Ureter (tissue), 1 donor: Measurements from ENCODE around the gene PFKFB3. TPM values are rescaled to one million over a fixed set of nuclear protein-coding genes. Genes with fewer than 3 reads are reported as not detected.
A peak's percentile ranks its signal among the peaks of the same experiment; 100 is the strongest.
"Not testable (repeated sequence)": the region's sequence is repeated elsewhere in the genome, so short reads cannot be mapped to it uniquely, and the experiment has no call there.

Experiments used
- DNase-seq: peaks from one replicate; pipeline ENCODE4 v3.0.0-alpha.2; 2020; ENCODE audit warnings: low spot score
- total RNA-seq: library from RNA; stranded (reverse); gene quantifications from one replicate; pipeline ENCODE4 v1.2.4, GENCODE V29; 2023
- donor health status: DM: yes; HTN: yes; CAD: no.

The PFKFB3 gene
- total RNA-seq: 62.2 TPM

DNA sequence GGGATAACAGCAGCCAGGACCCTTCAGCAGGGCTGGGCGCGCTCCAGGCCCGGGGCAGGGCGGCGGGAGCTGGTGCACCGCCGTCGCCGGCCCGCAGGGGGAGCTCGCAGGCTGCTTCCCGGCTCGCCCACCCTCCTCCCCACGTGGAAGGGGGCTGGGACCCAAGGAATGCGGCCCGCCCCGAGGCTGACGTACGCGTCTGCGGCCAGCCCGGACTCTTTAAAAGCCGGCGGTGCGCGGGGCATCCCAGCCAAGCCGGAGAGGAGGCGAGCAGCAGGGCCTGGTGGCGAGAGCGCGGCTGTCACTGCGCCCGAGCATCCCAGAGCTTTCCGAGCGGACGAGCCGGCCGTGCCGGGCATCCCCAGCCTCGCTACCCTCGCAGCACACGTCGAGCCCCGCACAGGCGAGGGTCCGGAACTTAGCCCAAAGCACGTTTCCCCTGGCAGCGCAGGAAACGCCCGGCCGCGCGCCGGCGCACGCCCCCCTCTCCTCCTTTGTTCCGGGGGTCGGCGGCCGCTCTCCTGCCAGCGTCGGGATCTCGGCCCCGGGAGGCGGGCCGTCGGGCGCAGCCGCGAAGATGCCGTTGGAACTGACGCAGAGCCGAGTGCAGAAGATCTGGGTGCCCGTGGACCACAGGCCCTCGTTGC is at the start of gene PFKFB3:
TSS of gene PFKFB3 (plus strand) at position 249 of the 647 bp plus-strand sequence. CDS start at position 578, 329 bp downstream.
- DNase-seq: peak; percentile 96

GRCh38 chr10:6153845-6154244 is 48.9 kb upstream of the PFKFB3 start:
- DNase-seq: no peak

GRCh38 chr10:6154566-6154965 is 48.2 kb upstream of the PFKFB3 start:
- DNase-seq: no peak

GRCh38 chr10:6158276-6158675 is 44.5 kb upstream of the PFKFB3 start:
- no peak for DNase-seq

GRCh38 chr10:6161921-6162320 is 40.8 kb upstream of the PFKFB3 start:
- DNase-seq: no peak

- no peak for DNase-seq
Observed at GRCh38 chr10:6162589-6163356, 40.0 kb upstream of the PFKFB3 start.

- peak; percentile 91 for DNase-seq
Observed at GRCh38 chr10:6163364-6164270, 39.1 kb upstream of the PFKFB3 start.

DNA sequence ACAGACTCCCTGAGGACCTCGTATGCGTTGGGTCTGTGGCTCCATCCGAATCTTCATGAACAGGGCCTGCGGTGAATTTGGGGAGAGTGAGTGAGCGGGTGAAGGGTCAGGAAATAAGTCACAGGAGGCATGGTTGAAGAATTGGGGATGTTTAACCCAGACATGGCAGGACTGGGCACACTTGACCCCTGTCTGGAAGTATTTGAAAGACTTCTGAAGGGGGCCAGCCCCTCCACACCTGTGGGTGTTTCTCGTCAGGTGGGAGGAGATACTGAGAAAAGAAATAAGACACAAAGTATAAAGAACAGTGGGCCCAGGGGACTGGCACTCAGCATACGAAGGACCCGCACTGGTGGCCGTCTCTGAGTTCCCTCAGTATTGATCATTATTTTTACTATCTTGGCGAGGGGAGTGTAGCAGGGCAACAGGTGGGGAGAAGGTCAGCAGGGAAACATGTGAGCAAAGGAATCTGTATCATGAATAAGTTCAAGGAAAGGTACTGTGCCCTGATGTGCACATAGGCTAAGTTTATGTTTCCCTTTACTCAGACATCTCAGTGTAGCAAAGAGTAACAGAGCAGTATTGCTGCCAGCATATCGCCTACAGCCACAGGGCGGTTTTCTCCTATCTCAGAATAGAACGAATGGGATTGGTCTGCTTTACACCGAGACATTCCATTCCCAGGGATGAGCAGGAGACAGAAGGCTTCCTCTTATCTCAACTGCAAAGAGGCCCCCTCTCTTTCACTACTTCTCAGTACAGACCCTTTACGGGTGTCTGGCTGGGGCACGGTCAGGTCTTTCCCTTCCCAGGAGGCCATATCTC is 38.2 kb upstream of the PFKFB3 start:
- no peak for DNase-seq

- no peak for DNase-seq
Observed at GRCh38 chr10:6165221-6165725, 37.5 kb upstream of the PFKFB3 start.

GRCh38 chr10:6165933-6166332 is 36.8 kb upstream of the PFKFB3 start:
- DNase-seq: not testable (repeated sequence)

- DNase-seq: no peak
Observed at GRCh38 chr10:6167456-6167855, 35.3 kb upstream of the PFKFB3 start.

GRCh38 chr10:6168084-6168483 is 34.6 kb upstream of the PFKFB3 start:
- DNase-seq: no peak

GRCh38 chr10:6170638-6171037 is 32.1 kb upstream of the PFKFB3 start:
- DNase-seq: no peak

DNA sequence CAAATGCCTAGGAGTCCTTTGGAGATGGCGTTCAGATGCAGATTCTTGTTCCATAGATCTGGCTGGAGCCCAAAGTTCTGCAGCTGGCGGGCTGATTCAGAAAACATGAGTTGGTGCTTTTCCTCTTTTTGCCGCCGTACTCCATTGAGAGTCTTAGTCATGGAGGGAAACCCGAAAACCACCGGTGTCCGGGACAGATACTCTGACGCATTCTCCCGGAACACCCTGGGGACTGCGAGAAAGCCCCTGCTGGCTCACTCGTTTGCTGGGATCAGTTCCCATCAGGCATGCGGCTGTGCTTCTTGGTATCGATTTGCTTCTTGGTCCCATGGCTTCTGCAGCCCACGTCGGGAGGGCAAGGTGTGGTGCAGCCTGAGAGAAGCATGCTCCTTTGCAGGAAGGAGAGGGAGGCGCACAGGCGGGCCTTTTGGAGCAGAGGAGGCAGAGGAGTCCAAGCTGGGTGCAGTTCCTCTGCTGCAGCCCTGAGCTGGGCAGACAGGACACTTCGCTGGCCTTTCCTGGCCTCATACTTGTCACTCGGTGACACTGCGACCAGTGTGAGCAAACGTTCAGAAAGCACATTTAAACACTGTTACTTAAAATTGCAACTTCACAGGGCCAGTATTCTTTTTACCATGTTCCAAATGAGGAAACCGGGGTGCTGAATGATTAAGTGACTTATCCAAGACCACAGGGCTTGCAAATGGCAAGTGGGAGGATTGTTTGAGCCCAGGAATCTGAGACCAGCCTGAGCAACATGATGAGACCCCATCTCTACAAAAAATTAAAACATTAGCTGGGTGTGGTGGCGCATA is 30.6 kb upstream of the PFKFB3 start:
- DNase-seq: no peak

DNA sequence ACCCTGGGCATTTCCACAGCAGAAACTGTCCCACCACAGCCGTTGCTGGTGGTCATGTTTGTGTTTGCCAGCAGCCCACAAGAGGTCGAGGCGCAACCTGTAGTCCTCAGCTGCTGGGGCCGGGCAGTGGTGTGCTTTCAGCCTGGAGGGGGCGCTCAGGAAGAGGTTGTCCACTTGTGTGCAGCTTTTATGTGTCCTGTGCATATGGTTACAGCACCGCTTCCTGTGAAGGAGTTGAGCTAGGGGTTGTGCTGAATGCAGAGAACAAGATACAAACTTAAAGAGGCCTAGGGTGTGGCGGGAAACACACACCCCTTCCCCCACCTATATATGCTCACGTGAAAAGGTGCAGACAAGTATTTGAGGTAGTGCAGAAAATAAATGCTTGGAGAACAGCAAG is 29.5 kb upstream of the PFKFB3 start:
- no peak for DNase-seq

GRCh38 chr10:6174201-6174874 is 28.4 kb upstream of the PFKFB3 start:
- no peak for DNase-seq

GRCh38 chr10:6175329-6176055 is 27.2 kb upstream of the PFKFB3 start:
- no peak for DNase-seq

DNA sequence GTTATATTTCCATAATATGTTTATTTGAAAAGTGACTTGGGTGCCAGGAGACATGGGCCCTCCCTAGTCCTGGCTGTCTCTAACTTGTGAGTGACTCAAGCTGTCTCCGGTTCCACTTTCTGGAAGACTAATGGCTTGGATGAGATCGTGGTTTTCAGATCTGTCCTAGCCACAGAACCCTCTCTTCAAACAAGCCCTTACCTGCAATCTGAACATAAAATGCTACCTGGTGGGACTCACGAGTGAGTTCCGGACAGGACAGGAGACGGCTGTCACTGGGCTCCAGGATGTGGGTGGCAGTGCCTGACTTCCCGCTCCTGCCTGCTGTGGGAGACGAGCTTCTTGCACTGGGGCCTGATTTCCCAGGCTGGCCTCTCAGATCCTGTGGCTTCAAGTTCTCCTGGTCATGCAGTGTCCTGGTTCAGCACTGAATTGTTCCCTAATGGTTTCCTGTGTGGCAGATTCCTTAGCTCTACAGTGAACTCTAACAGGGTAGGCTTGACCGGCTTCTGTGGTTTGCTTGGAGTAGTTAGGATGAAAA is 26.0 kb upstream of the PFKFB3 start:
- no peak for DNase-seq

GRCh38 chr10:6177880-6178281 is 24.9 kb upstream of the PFKFB3 start:
- DNase-seq: no peak
